Endothelial cell of umbilical vein (primary cell): ENCODE results near the gene CIB4.

ENCODE experiments used
- EZH2 ChIP-seq: IDR thresholded peaks from 2 replicates; pipeline ENCODE4 v1.6.1; 2012; ENCODE audit warnings: borderline replicate concordance, low read depth, mild to moderate bottlenecking, moderate library complexity, low read length, inconsistent platforms; ENCODE audit not compliant: severe bottlenecking
- FOS ChIP-seq: IDR thresholded peaks from 2 replicates; pipeline ENCODE4 v1.6.1; 2011; ENCODE audit warnings: mild to moderate bottlenecking, low read length, moderate library complexity, borderline replicate concordance; ENCODE audit not compliant: insufficient read depth
- GATA2 ChIP-seq: IDR thresholded peaks from 2 replicates; pipeline ENCODE4 v1.7.0; 2011; ENCODE audit warnings: low read depth, mild to moderate bottlenecking, moderate library complexity, mixed read lengths, low read length; ENCODE audit not compliant: insufficient read length, insufficient read depth
- JUN ChIP-seq: IDR thresholded peaks from 2 replicates; pipeline ENCODE4 v1.6.1; 2011; ENCODE audit warnings: borderline replicate concordance, low read depth; ENCODE audit not compliant: insufficient read length, insufficient read depth
- MYC ChIP-seq: IDR thresholded peaks from one replicate; pipeline ENCODE4 v1.6.1; 2011; ENCODE audit warnings: mild to moderate bottlenecking, low read depth, low read length
- POLR2A ChIP-seq: IDR thresholded peaks from 2 replicates; pipeline ENCODE4 v1.6.1; 2012; ENCODE audit warnings: low read depth, mild to moderate bottlenecking, control low read depth, low read length
- POLR2AphosphoS5 ChIP-seq: IDR thresholded peaks from 2 replicates; pipeline ENCODE4 v1.6.1; 2012; ENCODE audit warnings: low read depth, mild to moderate bottlenecking, control low read depth, low read length, moderate library complexity; ENCODE audit not compliant: insufficient read depth
- TF ChIP-seq, protein P1 (sequence below): IDR thresholded peaks from 2 replicates; pipeline ENCODE4 v1.6.1; 2011; ENCODE audit not compliant: insufficient read depth, insufficient read length
- TF ChIP-seq, protein P2 (sequence below), 2 donors: IDR thresholded peaks; 1 replicate in 1 of 2; 2 replicates in 1 of 2; pipeline ENCODE4 v1.5.1; 2011; ENCODE audit warnings: low read length in 2 of 2, mild to moderate bottlenecking in 2 of 2, moderate library complexity in 2 of 2, control low read depth in 1 of 2, inconsistent platforms in 1 of 2, low read depth in 1 of 2; ENCODE audit not compliant: insufficient read depth in 1 of 2; ENCODE audit errors: extremely low read depth in 1 of 2

DNA sequence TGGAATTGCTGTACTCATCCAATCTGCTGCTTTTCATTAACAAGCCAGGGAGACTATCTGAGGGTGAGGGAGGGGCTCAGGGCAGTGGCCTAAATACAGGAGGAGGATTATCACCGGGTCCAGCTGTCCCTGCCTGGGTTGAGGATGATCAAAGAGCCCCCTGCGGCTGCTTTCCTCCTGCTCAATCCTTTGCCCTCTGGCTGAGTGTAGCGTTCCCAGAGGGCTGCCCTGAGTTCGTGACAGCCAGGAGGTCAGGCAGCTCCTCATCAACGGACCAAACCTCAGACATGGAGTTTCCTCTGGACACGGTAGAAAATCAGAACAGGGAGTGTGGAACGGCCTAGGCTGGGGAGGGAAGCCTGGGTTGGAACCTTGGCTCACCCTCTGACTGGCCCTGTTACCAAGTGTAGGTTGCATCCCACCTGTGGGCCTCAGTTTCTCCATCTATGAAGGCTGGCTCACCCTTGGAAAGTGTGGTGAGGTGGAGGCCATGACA is 23.5 kb downstream of the CIB4 start:
- TF ChIP-seq, protein P1, sequence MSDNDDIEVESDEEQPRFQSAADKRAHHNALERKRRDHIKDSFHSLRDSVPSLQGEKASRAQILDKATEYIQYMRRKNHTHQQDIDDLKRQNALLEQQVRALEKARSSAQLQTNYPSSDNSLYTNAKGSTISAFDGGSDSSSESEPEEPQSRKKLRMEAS = no peak
- TF ChIP-seq, protein P2, sequence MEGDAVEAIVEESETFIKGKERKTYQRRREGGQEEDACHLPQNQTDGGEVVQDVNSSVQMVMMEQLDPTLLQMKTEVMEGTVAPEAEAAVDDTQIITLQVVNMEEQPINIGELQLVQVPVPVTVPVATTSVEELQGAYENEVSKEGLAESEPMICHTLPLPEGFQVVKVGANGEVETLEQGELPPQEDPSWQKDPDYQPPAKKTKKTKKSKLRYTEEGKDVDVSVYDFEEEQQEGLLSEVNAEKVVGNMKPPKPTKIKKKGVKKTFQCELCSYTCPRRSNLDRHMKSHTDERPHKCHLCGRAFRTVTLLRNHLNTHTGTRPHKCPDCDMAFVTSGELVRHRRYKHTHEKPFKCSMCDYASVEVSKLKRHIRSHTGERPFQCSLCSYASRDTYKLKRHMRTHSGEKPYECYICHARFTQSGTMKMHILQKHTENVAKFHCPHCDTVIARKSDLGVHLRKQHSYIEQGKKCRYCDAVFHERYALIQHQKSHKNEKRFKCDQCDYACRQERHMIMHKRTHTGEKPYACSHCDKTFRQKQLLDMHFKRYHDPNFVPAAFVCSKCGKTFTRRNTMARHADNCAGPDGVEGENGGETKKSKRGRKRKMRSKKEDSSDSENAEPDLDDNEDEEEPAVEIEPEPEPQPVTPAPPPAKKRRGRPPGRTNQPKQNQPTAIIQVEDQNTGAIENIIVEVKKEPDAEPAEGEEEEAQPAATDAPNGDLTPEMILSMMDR (IDR thresholded peaks at IDR 0.05; ENCODE audit: extremely low read depth in 1 of 2, insufficient read depth in 1 of 2, low read depth in 1 of 2, low read length in 2 of 2) = no peak
- TF ChIP-seq POLR2A = no peak
- no peak for TF ChIP-seq FOS
- TF ChIP-seq EZH2 = no peak
- no peak for TF ChIP-seq MYC
- no peak for TF ChIP-seq POLR2AphosphoS5
- TF ChIP-seq JUN = no peak
- no peak for TF ChIP-seq GATA2
